Endothelial cell of umbilical vein (primary cell): ENCODE measurements around the gene FGD5. TPM values are rescaled to one million over a fixed set of nuclear protein-coding genes. Genes with fewer than 3 reads are reported as not detected.

Source experiments
- BruUV-seq: library from RNA; stranded (reverse); fragments of 400-500 nt; replicated peaks from 2 replicates; lab custom pipeline; 2021; lab: Mats Ljungman, UMichigan
- CTCF ChIA-PET: fragments of 300-600, 350-600 bp; sonication (Branson Sonifier 250); formaldehyde crosslinking; loops from one replicate; lab custom pipeline; 2021; ENCODE audit warnings: antibody characterized with exemption, inconsistent platforms; lab: Charles Lee
- POLR2A ChIA-PET: fragments of 300-600, 350-600 bp; sonication (Branson Sonifier 250); formaldehyde crosslinking; loops from one replicate; lab custom pipeline; 2021; ENCODE audit warnings: antibody characterized with exemption, inconsistent platforms; lab: Charles Lee
- DNase-seq: peaks from one replicate; pipeline ENCODE4 v3.0.0-alpha.2; 2011; ENCODE audit warnings: low read depth, low spot score
- FAIRE-seq: peaks from 2 replicates; lab custom pipeline; 2011; peaks lifted over from hg19 to GRCh38; lab: Jason Lieb, UNC
- H2AFZ ChIP-seq: 2 replicates; pipeline ENCODE4 v1.6.0; 2012; ENCODE audit warnings: low read depth, low read length, control low read depth, inconsistent platforms
- H3K27ac ChIP-seq: 2 replicates; pipeline ENCODE4 v1.5.1; 2011; ENCODE audit warnings: low read depth, mild to moderate bottlenecking, control low read depth, low read length, moderate library complexity; ENCODE audit not compliant: insufficient read depth
- H3K27me3 ChIP-seq, 2 experiments: 2 replicates each; pipeline versions ENCODE4 v1.6.0 to v1.6.1; 2011; ENCODE audit warnings: low read length in 2 of 2, mixed read lengths in 1 of 2; ENCODE audit not compliant: control insufficient read depth in 2 of 2, insufficient read depth in 2 of 2
- H3K36me3 ChIP-seq, 2 experiments: 2 replicates in 1 of 2; 3 replicates in 1 of 2; pipeline ENCODE4 v1.5.1; 2011; ENCODE audit warnings: low read length in 2 of 2, mild to moderate bottlenecking in 1 of 2, moderate library complexity in 1 of 2; ENCODE audit not compliant: control insufficient read depth in 2 of 2, insufficient read depth in 2 of 2; ENCODE audit errors: extremely low read depth in 1 of 2
- H3K4me1 ChIP-seq: 3 replicates; pipeline ENCODE4 v1.5.1; 2011; ENCODE audit warnings: mild to moderate bottlenecking, low read length; ENCODE audit not compliant: control insufficient read depth, insufficient read depth; ENCODE audit errors: extremely low read depth
- H3K4me2 ChIP-seq: 2 replicates; pipeline ENCODE4 v1.6.1; 2011; ENCODE audit warnings: low read length, control low read depth, mixed read lengths; ENCODE audit not compliant: insufficient read depth
- H3K4me3 ChIP-seq, 3 experiments: fragments of 200-600 bp in 1 of 3; sonication (generic), shearing (Covaris generic) in 1 of 3; replicated peaks in 1 of 3; 2 replicates each; pipeline ENCODE4 v1.5.1; 2011 to 2016; ENCODE audit warnings: control low read depth in 3 of 3, low read length in 3 of 3, mild to moderate bottlenecking in 2 of 3, inconsistent platforms in 1 of 3, low read depth in 1 of 3, moderate library complexity in 1 of 3; ENCODE audit not compliant: insufficient read depth in 1 of 3
- H3K79me2 ChIP-seq: 2 replicates; pipeline ENCODE4 v1.6.0; 2012; ENCODE audit warnings: low read length, inconsistent platforms; ENCODE audit not compliant: control insufficient read depth, insufficient read depth
- H3K9ac ChIP-seq: replicated peaks from 2 replicates; pipeline ENCODE3; 2011; ENCODE audit warnings: low read length, control low read depth; ENCODE audit not compliant: insufficient read depth; ENCODE audit errors: extremely low read depth
- H3K9me1 ChIP-seq: replicated peaks from 3 replicates; pipeline ENCODE4 v1.6.0; 2011; ENCODE audit warnings: mild to moderate bottlenecking, low read length; ENCODE audit not compliant: control insufficient read depth, insufficient read depth; ENCODE audit errors: extremely low read depth
- H3K9me3 ChIP-seq: replicated peaks from 2 replicates; pipeline ENCODE4 v1.5.1; 2012; ENCODE audit warnings: low read length, inconsistent platforms; ENCODE audit not compliant: control insufficient read depth, insufficient read depth
- H4K20me1 ChIP-seq: replicated peaks from 2 replicates; pipeline ENCODE3; 2011; ENCODE audit warnings: mild to moderate bottlenecking, low read length; ENCODE audit not compliant: control insufficient read depth, insufficient read depth; ENCODE audit errors: extremely low read depth
- EZH2 ChIP-seq: IDR thresholded peaks from 2 replicates; pipeline ENCODE4 v1.6.1; 2012; ENCODE audit warnings: borderline replicate concordance, low read depth, mild to moderate bottlenecking, moderate library complexity, low read length, inconsistent platforms; ENCODE audit not compliant: severe bottlenecking
- FOS ChIP-seq: IDR thresholded peaks from 2 replicates; pipeline ENCODE4 v1.6.1; 2011; ENCODE audit warnings: mild to moderate bottlenecking, low read length, moderate library complexity, borderline replicate concordance; ENCODE audit not compliant: insufficient read depth
- GATA2 ChIP-seq: IDR thresholded peaks from 2 replicates; pipeline ENCODE4 v1.7.0; 2011; ENCODE audit warnings: low read depth, mild to moderate bottlenecking, moderate library complexity, mixed read lengths, low read length; ENCODE audit not compliant: insufficient read length, insufficient read depth
- MYC ChIP-seq: IDR thresholded peaks from one replicate; pipeline ENCODE4 v1.6.1; 2011; ENCODE audit warnings: mild to moderate bottlenecking, low read depth, low read length
- POLR2A ChIP-seq: IDR thresholded peaks from 2 replicates; pipeline ENCODE4 v1.6.1; 2012; ENCODE audit warnings: low read depth, mild to moderate bottlenecking, control low read depth, low read length
- POLR2AphosphoS5 ChIP-seq: IDR thresholded peaks from 2 replicates; pipeline ENCODE4 v1.6.1; 2012; ENCODE audit warnings: low read depth, mild to moderate bottlenecking, control low read depth, low read length, moderate library complexity; ENCODE audit not compliant: insufficient read depth
- dilution Hi-C: fragments of 300-500 bp; cut with MboI; formaldehyde crosslinking; loops from one replicate; pipeline ENCODE4 v1.15.0; 2019; ENCODE audit warnings: low sequenced_read_pairs; ENCODE audit not compliant: extremely low pct_ligation_motif_present
- intact Hi-C: fragments of 100-400 bp; cut with micrococcal nuclease; formaldehyde crosslinking; loops from one replicate; pipeline ENCODE4 v1.10.0; 2022
- polyA plus RNA-seq, 4 experiments: library from polyadenylated mRNA; depleted of rRNA in 3 of 4; stranded (reverse) in 3 of 4; unstranded in 1 of 4; fragments of >200 nt; gene quantifications; 2 replicates each; pipeline versions ENCODE4 v1.2.1 to v1.2.3, GENCODE V29; 2011 to 2012; ENCODE audit warnings: missing spikeins in 1 of 4
- total RNA-seq: library from RNA; stranded (reverse); gene quantifications from 2 replicates; pipeline ENCODE4 v1.2.3, GENCODE V29; 2021

Gene FGD5
- total and polyA plus RNA-seq, 2 donors (not counting 3 experiments of a cell fraction or from before 2014, with no cell fraction given), result 49.6 to 134 TPM

DNA sequence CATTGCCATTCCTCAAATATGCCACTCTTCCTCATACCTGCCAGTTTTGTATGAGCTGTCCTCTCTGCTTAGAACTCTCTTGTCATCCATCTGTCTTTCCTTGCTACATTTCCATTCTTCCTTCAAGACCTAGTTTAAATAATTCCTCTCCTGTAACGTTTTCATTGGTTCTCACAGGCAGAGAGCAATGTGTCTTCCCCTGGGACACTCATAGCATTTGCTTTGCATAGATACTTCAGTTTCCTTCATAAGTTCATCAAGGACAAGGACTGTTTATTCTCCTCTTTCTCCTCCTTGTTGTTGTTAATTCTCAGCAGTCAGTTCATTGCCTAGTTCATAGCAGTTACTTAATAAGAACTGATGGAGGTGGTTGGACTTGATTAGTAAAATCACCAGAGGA is 139.2 kb downstream of the FGD5 start:
- Histone ChIP-seq H3K9me3 (no peaks in the 10 kb centered on the region), H3K27me3 (no peaks in the 10 kb centered on the region), H2AFZ (no peak overlapping the region), H3K36me3 (no peaks in the 10 kb centered on the region), H3K4me2 (no peak overlapping the region), H3K9ac (no peak overlapping the region), H3K27ac (no peak overlapping the region), H4K20me1 (peaks cover 6% of the 10 kb centered on the region), H3K4me3 (no peak overlapping the region), H3K9me1 (no peaks in the 10 kb centered on the region), H3K79me2 (peaks cover 79% of the 10 kb centered on the region), H3K4me1 (no peaks in the 10 kb centered on the region)
- no TSS peak for BruUV-seq
- CTCF ChIA-PET, result no interaction called here
- POLR2A ChIA-PET, result no interaction called here
- TF ChIP-seq POLR2A (no peak), EZH2 (no peak), MYC (no peak), GATA2 (no peak), POLR2AphosphoS5 (no peak)
- dilution Hi-C loops, result no loop called here
- DNase-seq (no peak), FAIRE-seq (no peak)
- intact Hi-C loops, result no loop called here

DNA sequence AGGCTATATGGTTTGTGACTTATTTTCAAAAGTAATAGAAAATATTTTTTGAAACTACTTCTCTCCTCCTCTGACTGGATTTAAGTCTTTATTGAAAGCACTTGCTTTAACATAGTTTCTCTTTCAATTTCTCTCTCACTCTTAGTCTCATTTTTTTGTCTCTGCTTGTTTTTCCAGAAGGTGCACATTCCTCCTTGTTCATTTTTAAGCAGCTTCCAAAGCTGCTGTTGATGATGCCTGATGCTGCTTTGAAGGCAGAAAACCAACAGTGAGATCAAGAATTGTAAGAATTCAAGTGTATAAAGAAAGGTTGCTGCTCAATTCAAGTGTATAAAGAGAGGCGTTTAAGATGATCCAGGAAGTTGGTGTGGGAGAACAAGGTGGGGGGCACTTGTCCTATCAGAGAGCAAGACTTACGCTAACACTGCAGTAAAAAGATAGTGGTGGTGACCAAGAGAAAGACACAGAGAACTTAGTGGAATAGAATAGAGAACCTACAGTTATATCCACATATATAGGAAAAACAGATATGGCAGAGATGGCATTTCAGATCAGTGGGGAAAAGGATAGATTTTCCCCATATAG is 140.7 kb downstream of the FGD5 start:
- intact Hi-C loops, result no loop called here
- no peaks in the 10 kb centered on the region for H3K4me1 ChIP-seq
- ChIA-PET CTCF (no interaction called here), POLR2A (no interaction called here)
- H3K9me3 ChIP-seq, result no peaks in the 10 kb centered on the region
- no peak overlapping the region for H3K9ac ChIP-seq
- H3K4me3 ChIP-seq, result no peak overlapping the region
- H3K27ac ChIP-seq, result no peak overlapping the region
- no peak for DNase-seq
- peaks cover 0 to 3% of the 10 kb centered on the region in 2 experiments for H3K36me3 ChIP-seq
- H3K27me3 ChIP-seq, result no peaks in the 10 kb centered on the region
- FAIRE-seq, result no peak
- H3K9me1 ChIP-seq, result no peaks in the 10 kb centered on the region
- no TSS peak for BruUV-seq
- H4K20me1 ChIP-seq, result peaks cover 6% of the 10 kb centered on the region
- H2AFZ ChIP-seq, result no peak overlapping the region
- H3K79me2 ChIP-seq, result peaks cover 75% of the 10 kb centered on the region
- dilution Hi-C loops, result no loop called here
- H3K4me2 ChIP-seq, result no peak overlapping the region
- TF ChIP-seq EZH2 (no peak), FOS (no peak), MYC (no peak), GATA2 (no peak), POLR2AphosphoS5 (no peak)
